OCI-M2 (cell line): Measurements from ENCODE around the gene MEI1.
"Not testable (repeated sequence)": the region's sequence is repeated elsewhere in the genome, so short reads cannot be mapped to it uniquely, and the experiment has no call there.

Experiments
- DNase-seq: peaks from one replicate; lab custom pipeline; 2025; ENCODE audit not compliant: unreplicated experiment; lab: John Stamatoyannopoulos, UW

Gene MEI1

DNA sequence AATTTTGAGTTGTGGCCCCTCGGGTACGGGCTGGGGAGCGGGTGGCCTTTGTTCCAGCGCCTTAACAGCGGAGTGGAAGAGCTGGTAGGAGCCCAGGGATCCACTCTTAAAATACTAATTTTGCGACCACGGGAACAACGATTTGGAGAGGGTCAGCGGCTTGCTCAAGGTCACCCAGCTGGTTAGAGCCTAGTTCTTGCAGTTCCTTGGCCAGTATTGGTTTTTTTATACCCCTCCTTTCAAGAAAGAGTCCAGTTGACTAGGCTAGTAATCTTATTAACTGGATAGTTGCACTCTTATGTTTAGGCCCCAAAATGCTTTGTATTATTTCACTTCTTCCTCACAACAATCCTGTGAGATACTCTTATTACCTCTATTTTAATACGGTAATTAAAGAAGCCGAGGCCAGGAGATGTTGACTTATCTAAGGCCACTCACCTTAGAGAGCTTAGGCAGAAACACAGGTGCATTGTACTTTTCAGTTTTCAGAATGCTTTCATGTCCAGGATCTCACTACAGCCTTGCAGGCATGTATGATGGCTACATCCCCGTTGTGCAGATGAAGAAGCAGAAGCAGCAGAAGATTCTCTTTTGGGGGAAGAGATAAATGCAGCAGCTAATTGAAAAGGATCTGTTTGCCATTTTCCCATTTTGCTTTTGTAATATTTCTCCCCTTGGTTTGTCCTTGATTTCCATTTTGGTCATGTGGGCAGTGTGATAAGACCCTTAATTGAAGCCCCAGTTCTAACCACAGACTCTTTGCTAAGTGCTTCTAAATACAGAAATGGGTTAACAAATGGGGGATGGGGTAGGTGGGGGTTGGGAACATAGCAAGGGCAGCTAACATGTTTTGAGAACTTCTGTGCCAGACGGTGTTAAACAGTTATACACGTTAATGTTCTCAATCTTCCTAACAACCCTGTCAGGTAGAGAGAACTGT lies 135.0 kb downstream of the MEI1 start:
- DNase-seq = no peak

- DNase-seq = not testable (repeated sequence)
Measured at GRCh38 chr22:41835462-41835861, 136.2 kb downstream of the MEI1 start.

DNA sequence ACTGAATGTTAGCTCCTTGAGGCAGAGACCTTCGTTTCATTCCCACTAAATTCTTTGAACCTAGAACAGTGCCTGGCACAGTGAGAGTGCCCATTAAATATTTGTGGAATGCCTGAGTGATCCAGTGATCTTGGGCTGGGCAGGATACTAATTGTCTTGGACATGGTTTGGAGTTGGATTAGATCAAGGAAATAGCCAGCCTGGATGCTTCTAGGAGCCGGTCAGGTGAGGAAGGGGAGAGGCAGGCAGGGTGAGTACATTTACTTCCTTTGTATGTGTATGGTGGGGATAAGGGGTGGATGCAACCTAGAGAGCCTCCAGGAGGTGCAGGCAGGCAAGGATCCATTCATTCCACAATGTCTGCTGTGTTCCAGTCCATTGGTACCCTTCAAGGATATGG lies 137.2 kb downstream of the MEI1 start:
- DNase-seq = no peak

GRCh38 chr22:41838842-41839618 lies 139.7 kb downstream of the MEI1 start:
- no peak for DNase-seq

GRCh38 chr22:41840216-41840615 lies 140.9 kb downstream of the MEI1 start:
- no peak for DNase-seq

DNA sequence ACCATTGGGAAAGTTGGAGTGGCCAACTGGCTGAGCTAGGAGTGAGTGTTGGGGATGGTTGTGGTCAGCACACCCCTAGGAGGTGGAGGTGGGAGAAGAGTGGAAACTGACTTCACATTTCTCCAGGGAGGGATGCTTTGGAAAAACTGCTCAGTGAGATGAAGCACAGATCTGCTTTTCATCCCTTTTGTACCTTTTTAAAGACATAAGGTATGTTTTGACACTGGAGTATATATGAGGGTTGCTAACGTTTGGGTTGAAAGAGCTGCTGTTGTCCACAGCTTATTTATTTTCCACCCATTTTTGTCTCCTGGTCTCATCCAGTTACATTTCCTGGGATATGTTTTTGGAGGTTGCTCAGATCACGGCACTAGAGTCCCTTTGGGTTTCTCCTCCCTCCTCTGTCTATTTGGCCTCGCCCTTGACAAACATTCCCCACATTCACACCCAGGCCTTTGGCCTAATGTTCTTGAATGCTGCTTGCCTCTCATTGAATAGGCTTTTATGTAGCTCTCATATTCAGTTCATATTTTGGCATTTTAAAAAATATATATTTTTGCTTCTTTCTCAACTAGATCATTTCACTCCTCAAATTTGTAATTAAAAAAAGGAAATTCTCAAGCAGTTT lies 141.9 kb downstream of the MEI1 start:
- DNase-seq = no peak

DNA sequence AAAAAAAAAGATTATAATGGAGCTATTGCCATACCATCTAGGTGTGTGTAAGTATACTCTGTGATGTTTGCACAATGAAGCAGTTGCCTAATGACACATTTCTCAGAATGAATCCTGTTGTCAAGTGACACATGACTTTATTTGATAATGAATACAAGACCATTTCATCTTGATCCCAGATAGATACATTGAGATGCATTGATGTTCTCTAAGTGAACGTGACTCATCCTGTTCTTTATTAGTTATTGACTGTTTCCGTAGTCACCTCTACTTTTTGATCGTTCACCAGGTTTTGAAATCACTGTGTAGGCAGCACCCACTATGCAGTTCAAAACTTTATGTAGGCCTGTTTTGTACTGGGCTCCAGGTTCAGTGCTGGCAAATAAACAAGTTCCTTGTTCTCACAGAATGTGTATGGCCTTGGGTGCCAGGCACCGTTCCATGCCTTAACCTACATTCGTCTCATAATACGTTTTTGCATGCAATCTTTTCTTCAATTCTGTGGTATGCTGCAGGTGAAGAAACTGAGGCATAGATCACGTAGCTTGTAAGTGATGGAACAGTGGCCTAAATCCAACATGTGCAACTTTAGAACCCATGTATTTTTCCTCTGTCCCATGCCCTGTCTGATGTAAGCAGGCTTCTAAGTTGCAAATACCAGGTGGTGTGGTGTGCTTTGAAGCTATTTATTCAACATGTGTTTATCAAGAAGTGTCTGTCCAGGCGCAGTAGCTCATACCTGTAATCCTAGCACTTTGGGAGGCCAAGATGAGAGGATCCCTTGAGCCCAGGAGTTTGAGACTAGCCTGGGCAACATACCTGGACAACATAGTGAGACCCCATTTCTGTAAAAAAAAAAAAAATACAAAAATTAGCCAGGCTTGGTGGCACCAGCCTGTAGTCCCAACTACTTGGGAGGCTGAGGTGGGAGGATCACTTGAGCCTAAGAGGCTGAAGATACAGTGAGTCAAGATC lies 144.0 kb downstream of the MEI1 start:
- no peak for DNase-seq

GRCh38 chr22:41844036-41844435 lies 144.7 kb downstream of the MEI1 start:
- DNase-seq = no peak

- DNase-seq = no peak
Measured at GRCh38 chr22:41844513-41844912, 145.2 kb downstream of the MEI1 start.

- DNase-seq = peak; percentile 37
Measured at GRCh38 chr22:41845380-41846267, 146.3 kb downstream of the MEI1 start.

DNA sequence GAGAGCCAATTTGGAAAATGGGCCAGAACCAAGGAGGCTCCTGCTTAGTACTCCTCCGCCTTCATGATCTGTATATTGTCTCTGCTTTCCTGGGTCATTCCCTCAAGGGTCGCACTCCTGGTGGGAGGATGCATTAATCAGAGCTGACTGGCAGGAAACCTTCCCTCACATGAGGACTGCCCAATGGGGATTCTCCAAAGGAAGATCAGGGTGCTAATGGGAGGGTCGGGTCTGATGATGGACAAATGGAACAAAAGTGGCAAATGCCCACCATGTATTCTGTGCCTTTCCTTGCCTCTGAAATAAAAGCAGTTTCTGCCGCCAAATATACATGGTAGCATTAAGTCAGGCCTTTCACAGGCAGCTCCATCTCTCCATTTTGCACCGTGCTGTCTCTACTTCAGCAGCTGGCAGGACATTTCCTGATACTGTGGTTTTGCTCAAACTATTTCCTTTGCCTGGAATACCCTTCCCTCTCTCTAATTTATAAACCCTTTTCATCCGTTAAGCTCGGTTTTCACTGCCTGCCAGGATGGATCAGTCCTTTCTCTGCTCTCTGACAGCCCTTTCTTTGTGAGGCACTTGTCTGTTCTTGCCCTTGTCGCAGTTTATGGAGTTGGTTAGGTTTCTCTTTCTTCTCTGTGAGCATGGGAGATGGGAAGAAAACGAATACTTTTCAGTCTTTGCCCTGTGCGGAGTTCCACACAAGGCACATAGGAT lies 147.1 kb downstream of the MEI1 start:
- DNase-seq = no peak

- no peak for DNase-seq
Measured at GRCh38 chr22:41847300-41847699, 148.0 kb downstream of the MEI1 start.

- DNase-seq = no peak
Measured at GRCh38 chr22:41848468-41848867, 149.2 kb downstream of the MEI1 start.
